GM18499 (cell line): ENCODE data around the gene ZNF326.
"Not testable (repeated sequence)": the region's sequence is repeated elsewhere in the genome, so short reads cannot be mapped to it uniquely, and the experiment has no call there.

Experiments
- ATAC-seq: cut with Tn5 transposase; IDR thresholded peaks from one replicate; pipeline ENCODE4 v1.9.1; 2021; ENCODE audit warnings: moderate number of reproducible peaks; ENCODE audit not compliant: insufficient read depth, unreplicated experiment

Gene ZNF326

DNA sequence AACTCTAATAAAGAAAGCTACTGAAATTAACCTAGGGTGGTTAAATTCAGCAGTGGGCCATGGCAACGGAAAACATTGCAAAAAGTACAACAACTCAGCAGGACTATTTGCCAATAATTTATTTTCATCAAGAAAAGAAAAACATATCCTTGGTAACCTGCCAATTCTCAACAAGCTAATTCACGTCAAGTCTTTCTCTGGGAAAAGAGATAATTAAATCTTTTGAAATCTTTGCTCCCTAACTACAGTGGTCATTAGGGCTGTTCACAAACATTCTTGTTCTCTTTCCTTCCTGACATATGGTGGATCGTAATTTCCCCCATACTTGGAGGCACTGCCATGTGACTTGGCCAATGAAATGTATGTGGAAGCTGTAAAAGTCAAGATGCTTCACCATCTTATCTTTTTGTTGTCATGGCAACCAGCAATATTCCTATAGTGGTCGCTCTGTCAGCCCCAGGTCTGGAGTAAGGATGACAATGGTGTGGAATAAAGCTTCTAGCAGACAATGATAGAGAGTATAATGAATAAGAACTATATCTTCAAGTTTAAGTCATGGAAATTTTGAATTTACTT is 29.6 kb upstream of the ZNF326 start:
- ATAC-seq: no peak

GRCh38 chr1:89966656-89967055 is 28.3 kb upstream of the ZNF326 start:
- no peak for ATAC-seq

DNA sequence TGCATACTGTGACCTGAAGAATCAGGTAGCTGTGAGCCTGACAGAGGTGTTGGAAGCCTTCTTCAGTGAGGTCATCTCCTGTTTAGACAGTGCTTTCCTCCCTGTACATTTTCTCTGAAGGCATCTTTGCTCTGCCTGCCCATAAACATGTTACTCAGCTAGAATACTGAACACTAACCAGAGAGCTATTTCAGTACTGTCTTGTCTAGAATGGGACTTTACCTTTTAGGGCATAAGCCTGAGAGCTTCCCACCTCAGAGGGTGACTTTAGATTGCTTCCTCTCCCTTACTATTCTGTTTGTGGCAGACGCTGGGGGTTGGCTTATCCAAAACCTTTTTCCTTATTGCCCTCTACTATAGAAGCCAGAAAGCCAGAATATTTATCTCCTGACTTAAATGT is 23.3 kb upstream of the ZNF326 start:
- ATAC-seq: no peak

DNA sequence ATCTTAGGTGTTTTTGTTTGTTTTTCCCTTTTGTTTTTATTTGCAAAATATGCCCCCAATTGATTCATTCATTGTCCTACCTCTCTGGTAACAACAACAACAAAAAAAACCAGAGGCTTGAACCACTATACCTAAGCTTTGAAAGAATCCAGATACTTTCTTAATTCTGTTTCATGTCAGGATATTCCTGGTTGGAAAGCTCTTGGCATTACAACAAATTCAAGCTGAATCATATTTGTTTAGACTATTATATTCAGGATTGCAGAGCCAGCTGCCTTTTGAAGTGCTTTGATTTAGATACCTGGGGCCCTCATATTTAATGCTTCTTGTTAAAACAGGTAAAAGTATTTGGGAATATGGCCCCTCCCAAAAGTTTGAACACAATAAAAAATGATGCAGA is 22.9 kb upstream of the ZNF326 start:
- ATAC-seq: no peak

GRCh38 chr1:89973471-89974127 is 21.3 kb upstream of the ZNF326 start:
- ATAC-seq: no peak

DNA sequence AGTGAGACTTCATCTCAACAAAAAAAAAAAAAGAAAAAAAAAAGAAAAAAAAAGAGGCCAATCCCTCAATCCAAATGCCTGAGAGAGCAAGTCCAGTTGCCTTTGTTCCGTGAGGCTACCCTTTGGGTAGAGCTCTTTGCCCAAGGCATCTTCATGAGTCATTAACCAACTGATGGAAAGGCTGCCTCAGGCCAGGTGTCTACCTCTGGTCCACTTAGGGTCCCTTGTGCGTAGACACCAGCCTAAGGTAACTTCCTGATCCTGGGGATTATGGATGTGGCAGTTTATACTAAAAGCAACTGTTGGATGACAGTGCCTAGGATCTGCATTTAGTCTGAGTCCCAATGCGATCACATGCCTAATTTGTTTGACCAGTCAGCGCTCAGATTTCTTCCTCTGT is 20.7 kb upstream of the ZNF326 start:
- no peak for ATAC-seq

- no peak for ATAC-seq
Observed at GRCh38 chr1:89974696-89975470, 20.0 kb upstream of the ZNF326 start.

DNA sequence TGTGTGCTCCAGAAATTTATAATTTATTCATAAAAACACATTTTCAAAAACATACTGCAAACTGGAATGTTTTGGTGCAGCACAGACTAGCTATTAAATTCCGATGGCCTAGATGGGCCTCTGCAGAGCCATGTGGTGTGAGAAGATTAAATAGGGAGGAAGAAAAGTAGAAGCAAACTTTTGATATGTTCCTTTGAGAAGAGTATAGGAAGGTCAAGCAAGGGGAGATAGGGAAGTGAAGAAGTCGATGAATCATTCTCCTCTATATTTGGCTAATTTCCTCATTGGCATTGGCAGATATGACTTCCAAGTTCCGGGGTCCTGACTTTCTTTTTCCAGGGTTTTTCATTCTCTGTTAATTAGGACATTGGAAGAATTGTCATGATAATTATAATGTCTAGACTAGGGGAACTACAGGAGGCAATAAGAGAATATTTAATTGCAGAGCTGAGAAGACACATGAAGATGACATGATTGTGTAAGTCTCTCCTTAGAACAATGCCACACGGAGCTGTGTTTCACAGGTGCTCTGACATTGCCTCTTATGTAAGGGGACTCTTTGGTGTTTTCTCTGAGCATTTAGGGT is 19.3 kb upstream of the ZNF326 start:
- ATAC-seq: no peak

- no peak for ATAC-seq
Observed at GRCh38 chr1:89978755-89979154, 16.2 kb upstream of the ZNF326 start.

- no peak for ATAC-seq
Observed at GRCh38 chr1:89980605-89981004, 14.3 kb upstream of the ZNF326 start.

DNA sequence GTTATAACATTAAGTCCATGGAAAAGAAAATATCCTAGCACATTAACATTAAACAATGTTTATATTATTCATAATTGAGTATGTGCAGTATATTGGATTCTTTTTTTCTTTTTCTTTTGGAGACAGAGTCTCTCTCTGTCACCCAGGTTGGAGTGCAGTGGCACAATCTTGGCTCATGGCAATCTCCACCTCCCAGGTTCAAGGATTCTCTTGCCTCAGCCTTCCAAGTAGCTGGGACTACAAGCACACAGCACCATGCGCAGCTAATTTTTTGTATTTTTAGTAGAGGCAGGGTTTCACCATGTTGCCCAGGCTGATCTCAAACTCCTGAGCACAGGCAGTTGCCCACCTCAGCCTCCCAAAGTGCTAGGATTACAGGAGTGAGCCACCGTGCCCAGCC is 12.1 kb upstream of the ZNF326 start:
- ATAC-seq: not testable (repeated sequence)

DNA sequence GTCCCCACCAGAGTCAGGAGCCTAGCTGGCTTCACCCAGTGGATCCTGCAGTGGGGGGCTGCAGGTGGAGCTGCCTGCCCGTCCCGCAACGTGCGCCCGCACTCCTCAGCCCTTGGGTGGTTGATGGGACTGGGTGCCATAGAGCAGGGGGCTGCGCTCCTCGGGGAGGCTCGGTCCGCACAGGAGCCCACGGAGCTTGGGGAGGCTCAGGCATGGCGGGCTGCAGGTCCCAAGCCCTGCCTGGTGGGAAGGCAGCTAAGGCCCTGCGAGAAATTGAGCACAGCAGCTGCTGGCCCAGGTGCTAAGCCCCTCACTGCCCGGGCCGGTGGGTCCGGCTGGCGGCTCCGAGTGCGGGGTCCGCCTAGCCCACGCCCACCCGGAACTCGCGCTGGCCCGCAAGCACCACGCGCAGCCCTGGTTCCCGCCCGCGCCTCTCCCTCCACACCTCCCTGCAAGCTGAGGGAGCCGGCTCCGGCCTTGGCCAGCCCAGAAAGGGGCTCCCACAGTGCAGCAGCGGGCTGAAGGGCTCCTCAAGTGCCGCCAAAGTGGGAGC is 10.3 kb upstream of the ZNF326 start:
- ATAC-seq: not testable (repeated sequence)

DNA sequence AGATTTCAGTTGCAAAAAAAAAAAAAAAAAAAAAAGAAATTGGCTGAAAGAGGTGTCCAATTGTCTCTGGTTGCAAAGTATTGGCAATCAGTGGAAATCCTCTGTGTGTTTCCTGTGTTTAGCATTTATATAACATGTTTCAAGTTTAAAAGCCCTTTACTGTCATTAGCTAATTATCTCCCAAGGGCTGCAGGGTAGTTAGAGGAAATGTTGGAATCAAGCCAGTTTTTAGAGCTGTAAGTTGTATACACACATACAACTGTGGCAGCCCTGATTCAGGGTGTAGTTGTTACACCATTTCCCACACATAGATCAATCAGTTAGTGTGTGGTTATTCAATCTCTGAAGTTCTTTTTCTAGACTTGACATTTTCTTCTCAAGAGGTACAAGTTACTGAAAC is 8.9 kb upstream of the ZNF326 start:
- no peak for ATAC-seq

GRCh38 chr1:89987159-89987819 is 7.6 kb upstream of the ZNF326 start:
- no peak for ATAC-seq

GRCh38 chr1:89989099-89989498 is 5.8 kb upstream of the ZNF326 start:
- ATAC-seq: no peak

- no peak for ATAC-seq
Observed at GRCh38 chr1:89989799-89990198, 5.1 kb upstream of the ZNF326 start.

DNA sequence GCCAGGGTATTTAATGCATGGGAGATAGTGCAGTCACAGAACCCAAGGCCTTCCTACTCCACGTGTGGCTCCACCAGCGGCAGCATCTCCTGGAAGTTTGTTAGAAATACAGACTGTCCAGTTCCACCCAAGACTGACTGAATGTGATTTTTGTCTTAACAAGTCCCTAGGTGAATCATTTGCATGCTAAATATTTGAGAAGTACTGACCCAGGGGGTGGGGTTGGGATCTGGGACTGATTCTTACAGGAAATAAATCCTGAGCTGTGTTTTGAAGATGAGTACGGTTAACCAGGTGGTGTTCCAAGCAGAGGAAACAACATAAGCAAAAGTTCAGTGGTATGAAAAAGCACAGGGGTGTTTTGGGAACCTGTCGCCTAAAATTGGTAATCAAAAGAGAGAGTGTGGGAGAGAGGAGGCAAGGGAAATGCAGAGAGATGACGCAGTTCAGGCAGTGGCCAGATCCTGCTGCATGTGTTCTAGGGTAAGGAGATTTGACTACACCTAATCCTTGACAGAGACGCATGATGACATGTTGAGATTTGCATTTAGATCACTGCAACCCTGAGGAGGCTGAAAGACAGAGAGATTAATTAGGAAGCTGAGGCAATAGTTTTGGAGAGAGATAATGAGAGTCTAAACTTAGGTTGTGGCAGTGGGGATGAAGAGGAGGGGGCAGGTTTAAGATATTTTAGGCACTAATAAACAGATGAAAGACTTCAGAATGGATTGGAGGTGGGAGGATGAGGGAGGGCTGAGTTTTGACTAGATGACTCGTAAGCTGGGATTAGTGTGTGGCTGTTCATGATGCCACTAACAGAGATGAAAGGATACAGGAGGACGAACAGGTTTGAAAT is 3.7 kb upstream of the ZNF326 start:
- no peak for ATAC-seq

- no peak for ATAC-seq
Observed at GRCh38 chr1:89993541-89993940, 1.4 kb upstream of the ZNF326 start.

DNA sequence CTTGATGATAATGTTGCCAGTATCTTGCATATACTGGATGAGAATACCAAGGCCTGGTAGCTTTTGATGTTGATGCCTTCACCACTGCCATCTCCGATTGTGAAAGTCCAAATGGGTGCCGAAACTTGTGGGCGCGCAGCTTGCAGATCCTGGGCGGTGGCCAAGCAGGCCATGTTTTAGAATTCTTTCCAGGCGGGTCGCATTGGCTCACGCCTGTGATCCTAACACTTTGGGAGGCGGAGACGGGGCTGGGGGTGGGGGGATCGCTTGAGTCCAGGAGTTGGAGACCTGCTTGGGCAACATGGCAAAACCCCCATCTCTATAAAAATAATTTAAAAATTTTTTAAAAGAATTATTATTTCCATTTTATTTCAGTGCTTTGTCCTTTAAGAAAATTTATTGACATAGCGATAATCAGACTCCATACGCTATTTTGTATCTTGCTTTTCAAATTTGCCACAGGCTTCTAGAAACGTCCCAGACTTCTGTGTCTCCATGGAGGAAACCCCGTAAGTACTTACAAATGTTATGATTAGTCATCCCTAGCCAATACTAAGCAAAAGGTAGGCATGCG is 592 bp upstream of the ZNF326 start:
- no peak for ATAC-seq
